Panc1 (cell line): Measurements from ENCODE around the gene LGALSL. TPM values are rescaled to one million over a fixed set of nuclear protein-coding genes. Genes with fewer than 3 reads are reported as not detected.

Source experiments
- ATAC-seq: fragments of 200-7000 bp; cut with Tn5 transposase; 2 replicates; pipeline ENCODE4 v1.9.1; 2020; ENCODE audit warnings: mild to moderate bottlenecking, moderate library complexity
- BruUV-seq: library from RNA; stranded (reverse); fragments of 400-500 nt; replicated peaks from 2 replicates; lab custom pipeline; 2021; lab: Mats Ljungman, UMichigan
- CTCF ChIA-PET: fragments of 300-600 bp; sonication (Branson Sonifier 250); formaldehyde crosslinking; loops from one replicate; lab custom pipeline; 2022; ENCODE audit warnings: antibody characterized with exemption; lab: Charles Lee
- POLR2A ChIA-PET: fragments of 300-600 bp; sonication (Branson Sonifier 250); formaldehyde crosslinking; loops from one replicate; lab custom pipeline; 2022; ENCODE audit warnings: antibody characterized with exemption; lab: Charles Lee
- DNase-seq: peaks from one replicate; pipeline ENCODE4 v3.0.0-alpha.2; 2010; ENCODE audit warnings: low read depth, low spot score
- H3K27ac ChIP-seq: 2 replicates; pipeline ENCODE4 v1.5.1; 2011; ENCODE audit warnings: mild to moderate bottlenecking, low read length, inconsistent platforms
- H3K27me3 ChIP-seq: fragments of 200-500 bp; sonication (Bioruptor generic); 2 replicates; pipeline ENCODE4 v1.6.0; 2014; ENCODE audit warnings: low read length, inconsistent platforms; ENCODE audit not compliant: control insufficient read depth, insufficient read depth
- H3K36me3 ChIP-seq: fragments of 200-500 bp; sonication (Bioruptor generic); 2 replicates; pipeline ENCODE4 v1.5.1; 2014; ENCODE audit warnings: inconsistent platforms, mild to moderate bottlenecking, low read length, moderate library complexity; ENCODE audit not compliant: control insufficient read depth, insufficient read depth
- H3K4me1 ChIP-seq: 2 replicates; pipeline ENCODE4 v1.5.1; 2011; ENCODE audit warnings: inconsistent platforms, mild to moderate bottlenecking, low read length, moderate library complexity; ENCODE audit not compliant: control insufficient read depth, insufficient read depth
- H3K4me3 ChIP-seq, 2 experiments: 2 replicates each; pipeline ENCODE4 v1.5.1; 2011 to 2012; ENCODE audit warnings: low read depth in 2 of 2, low read length in 2 of 2, mild to moderate bottlenecking in 2 of 2, inconsistent platforms in 1 of 2, moderate library complexity in 1 of 2
- H3K9me3 ChIP-seq: fragments of 200-500 bp; sonication (Bioruptor generic); 2 replicates; pipeline ENCODE4 v1.5.1; 2014; ENCODE audit warnings: low read depth, mild to moderate bottlenecking, inconsistent platforms, low read length, moderate library complexity; ENCODE audit not compliant: control insufficient read depth, insufficient read depth
- POLR2AphosphoS5 ChIP-seq: IDR thresholded peaks from 2 replicates; pipeline ENCODE4 v1.6.1; 2012; ENCODE audit warnings: mild to moderate bottlenecking, low read depth, low read length, moderate library complexity
- SIN3A ChIP-seq: IDR thresholded peaks from 2 replicates; pipeline ENCODE4 v1.6.1; 2012; ENCODE audit warnings: low read depth, mild to moderate bottlenecking, low read length, moderate library complexity, borderline replicate concordance; ENCODE audit not compliant: insufficient read depth
- TCF7L2 ChIP-seq: IDR thresholded peaks from 2 replicates; pipeline ENCODE4 v1.6.1; 2011; ENCODE audit warnings: mild to moderate bottlenecking, low read depth, low read length, inconsistent platforms
- in situ Hi-C: cut with HindIII; loops from 2 replicates; pipeline ENCODE4 v1.10.0; 2016; ENCODE audit warnings: low sequenced_read_pairs, low pct_unique_long_range_greater_than_20kb
- intact Hi-C: fragments of 100-400 bp; cut with micrococcal nuclease; formaldehyde crosslinking; loops from one replicate; pipeline ENCODE4 v1.10.0; 2022; ENCODE audit not compliant: unreplicated experiment
- total RNA-seq: library from RNA; stranded (reverse); gene quantifications from one replicate; pipeline ENCODE4 v1.2.1, GENCODE V29; 2021; ENCODE audit not compliant: unreplicated experiment
- TF ChIP-seq, protein P1 (sequence below): fragments of 450-650 bp; IDR thresholded peaks from 2 replicates; pipeline ENCODE4 v1.5.1; 2017; ENCODE audit warnings: mild to moderate bottlenecking
- TF ChIP-seq, protein P2 (sequence below), 2 experiments: IDR thresholded peaks; 2 replicates each; pipeline ENCODE4 v1.6.1; 2011 to 2012; ENCODE audit warnings: low read depth in 2 of 2, control low read depth in 1 of 2, low read length in 1 of 2, mild to moderate bottlenecking in 1 of 2, moderate library complexity in 1 of 2; ENCODE audit not compliant: insufficient read depth in 1 of 2

The LGALSL gene
- total RNA-seq, 1 experiment from 2014 or later, result 5.3 TPM

DNA sequence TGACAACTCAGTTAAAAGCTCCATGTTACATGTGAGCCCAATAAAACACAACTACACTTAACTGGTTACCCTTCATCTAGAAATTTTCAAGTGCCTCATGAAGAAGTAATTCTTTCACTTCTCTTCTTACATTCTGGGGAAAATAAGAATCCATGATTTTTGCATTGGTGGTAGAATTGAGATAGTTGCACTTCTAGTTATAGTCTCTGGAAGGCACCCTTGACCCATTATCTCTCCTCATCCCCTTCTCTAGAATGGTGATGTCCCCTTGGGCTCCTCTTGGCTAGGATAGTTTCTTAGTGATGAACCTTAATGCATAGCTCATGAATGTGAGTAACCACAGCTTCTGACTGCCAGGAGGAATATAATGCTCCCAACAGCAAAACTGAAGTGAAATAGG is 3.6 kb downstream of the LGALSL start:
- 0 out of 2 replicates have a peak, but pooled peaks cover 5% of the 10 kb centered on the region for H3K4me1 ChIP-seq
- peaks cover 2% of the 10 kb centered on the region for H3K36me3 ChIP-seq
- DNase-seq (no peak), ATAC-seq (no peak)
- H3K9me3 ChIP-seq, result no peaks in the 10 kb centered on the region
- ChIA-PET POLR2A (no interaction called here), CTCF (no interaction called here)
- TF ChIP-seq TCF7L2, result no peak
- TF ChIP-seq, protein P1, sequence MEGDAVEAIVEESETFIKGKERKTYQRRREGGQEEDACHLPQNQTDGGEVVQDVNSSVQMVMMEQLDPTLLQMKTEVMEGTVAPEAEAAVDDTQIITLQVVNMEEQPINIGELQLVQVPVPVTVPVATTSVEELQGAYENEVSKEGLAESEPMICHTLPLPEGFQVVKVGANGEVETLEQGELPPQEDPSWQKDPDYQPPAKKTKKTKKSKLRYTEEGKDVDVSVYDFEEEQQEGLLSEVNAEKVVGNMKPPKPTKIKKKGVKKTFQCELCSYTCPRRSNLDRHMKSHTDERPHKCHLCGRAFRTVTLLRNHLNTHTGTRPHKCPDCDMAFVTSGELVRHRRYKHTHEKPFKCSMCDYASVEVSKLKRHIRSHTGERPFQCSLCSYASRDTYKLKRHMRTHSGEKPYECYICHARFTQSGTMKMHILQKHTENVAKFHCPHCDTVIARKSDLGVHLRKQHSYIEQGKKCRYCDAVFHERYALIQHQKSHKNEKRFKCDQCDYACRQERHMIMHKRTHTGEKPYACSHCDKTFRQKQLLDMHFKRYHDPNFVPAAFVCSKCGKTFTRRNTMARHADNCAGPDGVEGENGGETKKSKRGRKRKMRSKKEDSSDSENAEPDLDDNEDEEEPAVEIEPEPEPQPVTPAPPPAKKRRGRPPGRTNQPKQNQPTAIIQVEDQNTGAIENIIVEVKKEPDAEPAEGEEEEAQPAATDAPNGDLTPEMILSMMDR, result peak; percentile 19; the same call in 1 of the 2 replicates
- no TSS peak for BruUV-seq
- intact Hi-C loops, result no loop called here
- H3K4me3 ChIP-seq, result no peak overlapping the region
- in situ Hi-C loops, result no loop called here
- no peaks in the 10 kb centered on the region for H3K27me3 ChIP-seq
- H3K27ac ChIP-seq, result no peak overlapping the region

DNA sequence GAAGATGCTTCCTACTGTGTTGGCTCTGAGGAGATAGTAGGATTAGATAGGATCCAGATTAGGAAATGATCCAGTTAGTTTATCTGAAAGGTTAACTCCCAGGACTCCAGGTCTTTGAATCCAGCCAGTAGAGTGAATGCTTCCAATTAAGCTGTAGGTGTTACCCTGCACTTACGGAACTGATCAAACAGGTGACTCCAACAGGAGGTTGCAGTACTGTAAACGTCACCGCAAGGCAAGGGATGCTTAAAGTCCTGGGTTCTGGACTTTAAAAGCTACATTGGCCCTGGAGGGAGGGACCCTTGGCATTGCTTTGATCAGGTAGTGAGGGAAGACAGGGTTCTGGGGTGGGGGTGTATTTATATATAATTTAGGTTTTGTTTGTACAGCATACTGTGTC is 5.6 kb downstream of the LGALSL start:
- ChIA-PET POLR2A (no interaction called here), CTCF (no interaction called here)
- Histone ChIP-seq H3K4me1 (no peaks in the 10 kb centered on the region), H3K9me3 (no peaks in the 10 kb centered on the region), H3K27ac (no peak overlapping the region), H3K27me3 (no peaks in the 10 kb centered on the region), H3K36me3 (peaks cover 2% of the 10 kb centered on the region), H3K4me3 (no peak overlapping the region)
- DNase-seq, result no peak
- BruUV-seq, result no TSS peak
- ATAC-seq, result no peak
- TF ChIP-seq POLR2AphosphoS5, result no peak
- TF ChIP-seq, protein P2, sequence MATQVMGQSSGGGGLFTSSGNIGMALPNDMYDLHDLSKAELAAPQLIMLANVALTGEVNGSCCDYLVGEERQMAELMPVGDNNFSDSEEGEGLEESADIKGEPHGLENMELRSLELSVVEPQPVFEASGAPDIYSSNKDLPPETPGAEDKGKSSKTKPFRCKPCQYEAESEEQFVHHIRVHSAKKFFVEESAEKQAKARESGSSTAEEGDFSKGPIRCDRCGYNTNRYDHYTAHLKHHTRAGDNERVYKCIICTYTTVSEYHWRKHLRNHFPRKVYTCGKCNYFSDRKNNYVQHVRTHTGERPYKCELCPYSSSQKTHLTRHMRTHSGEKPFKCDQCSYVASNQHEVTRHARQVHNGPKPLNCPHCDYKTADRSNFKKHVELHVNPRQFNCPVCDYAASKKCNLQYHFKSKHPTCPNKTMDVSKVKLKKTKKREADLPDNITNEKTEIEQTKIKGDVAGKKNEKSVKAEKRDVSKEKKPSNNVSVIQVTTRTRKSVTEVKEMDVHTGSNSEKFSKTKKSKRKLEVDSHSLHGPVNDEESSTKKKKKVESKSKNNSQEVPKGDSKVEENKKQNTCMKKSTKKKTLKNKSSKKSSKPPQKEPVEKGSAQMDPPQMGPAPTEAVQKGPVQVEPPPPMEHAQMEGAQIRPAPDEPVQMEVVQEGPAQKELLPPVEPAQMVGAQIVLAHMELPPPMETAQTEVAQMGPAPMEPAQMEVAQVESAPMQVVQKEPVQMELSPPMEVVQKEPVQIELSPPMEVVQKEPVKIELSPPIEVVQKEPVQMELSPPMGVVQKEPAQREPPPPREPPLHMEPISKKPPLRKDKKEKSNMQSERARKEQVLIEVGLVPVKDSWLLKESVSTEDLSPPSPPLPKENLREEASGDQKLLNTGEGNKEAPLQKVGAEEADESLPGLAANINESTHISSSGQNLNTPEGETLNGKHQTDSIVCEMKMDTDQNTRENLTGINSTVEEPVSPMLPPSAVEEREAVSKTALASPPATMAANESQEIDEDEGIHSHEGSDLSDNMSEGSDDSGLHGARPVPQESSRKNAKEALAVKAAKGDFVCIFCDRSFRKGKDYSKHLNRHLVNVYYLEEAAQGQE (IDR thresholded peaks at IDR 0.05; ENCODE audit: insufficient read depth in 1 of 2, low read depth in 2 of 2, low read length in 1 of 2), result no peak
- TF ChIP-seq, protein P1, result no peak
- TF ChIP-seq SIN3A, result no peak
- no peak for TF ChIP-seq TCF7L2
- intact Hi-C loops, result no loop called here
- in situ Hi-C loops, result no loop called here
